Head of caudate nucleus (tissue), 42 donors: Measurements from ENCODE around the gene RPL5.
A peak's percentile ranks its signal among the peaks of the same experiment; 100 is the strongest.

Experiments used
- DNase-seq, 42 donors: peaks; one replicate each; pipeline versions ENCODE4 v3.0.0 to v3.0.0-alpha.2; 2020 to 2021; ENCODE audit warnings: mixed read lengths in 7 of 42
- intact Hi-C: fragments of 100-400 bp; cut with DNase I; formaldehyde crosslinking; loops from one replicate; pipeline ENCODE4 v1.15.0; 2022

The RPL5 gene

DNA sequence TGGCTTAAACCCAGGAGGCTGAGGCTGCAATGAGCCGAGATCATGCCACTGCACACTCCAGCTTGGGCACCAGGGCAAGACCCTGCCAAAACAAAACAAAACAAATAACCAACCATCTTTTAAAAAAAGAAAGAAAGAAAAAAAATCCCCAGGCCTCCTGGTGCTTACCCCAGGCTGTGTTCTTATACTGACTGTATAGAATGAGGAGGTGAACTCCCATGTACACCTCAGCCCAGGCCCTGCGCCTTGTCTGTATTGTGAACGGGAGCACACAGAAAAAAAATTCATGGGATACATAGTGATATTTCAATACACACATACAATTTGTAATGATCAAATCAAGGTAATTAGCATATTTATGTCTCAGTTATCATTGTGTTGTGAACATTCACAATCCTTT, 14.1 kb downstream of the RPL5 start:
- intact Hi-C loops: no loop called here
- no peak for DNase-seq

DNA sequence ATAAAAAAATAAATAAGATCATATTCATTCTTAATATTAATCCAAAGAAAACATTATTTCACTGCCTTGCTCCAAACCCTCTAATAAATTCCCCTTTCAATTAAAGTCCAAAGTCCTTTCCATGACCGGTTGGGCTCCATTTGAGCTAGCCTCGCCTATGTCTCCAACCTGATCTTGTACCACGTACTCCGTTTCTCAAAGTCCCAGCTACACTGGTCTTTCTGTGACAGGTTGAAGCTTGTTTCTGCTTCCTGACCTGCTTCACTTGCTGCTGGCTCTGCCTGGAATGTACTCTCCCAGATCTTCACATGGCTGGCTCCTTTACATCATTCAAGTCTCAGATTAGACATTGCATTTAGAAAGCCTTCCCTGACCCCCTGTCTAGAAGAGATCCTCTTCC, 16.4 kb downstream of the RPL5 start:
- intact Hi-C loops: no loop called here
- no peak for DNase-seq

DNA sequence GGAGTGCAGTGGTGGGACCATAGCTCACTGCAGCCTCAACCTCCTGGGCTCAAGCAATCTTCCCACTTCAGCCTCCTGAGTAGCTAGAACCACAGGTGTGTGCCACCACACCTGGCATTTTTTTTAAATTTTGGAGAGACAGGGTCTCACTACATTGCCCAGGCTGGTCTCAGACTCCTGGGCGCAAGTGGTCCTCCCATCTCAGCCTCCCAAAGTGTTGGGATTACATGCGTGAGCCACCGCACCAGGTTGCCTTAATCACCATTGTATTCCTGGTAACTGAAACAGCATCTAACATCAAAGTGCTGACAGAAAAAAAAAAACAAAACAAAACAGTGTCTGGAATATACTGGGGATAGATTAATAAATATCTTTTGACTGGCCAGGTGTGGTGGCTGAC, 18.2 kb downstream of the RPL5 start:
- no peak for DNase-seq
- intact Hi-C loops: no loop called here

DNA sequence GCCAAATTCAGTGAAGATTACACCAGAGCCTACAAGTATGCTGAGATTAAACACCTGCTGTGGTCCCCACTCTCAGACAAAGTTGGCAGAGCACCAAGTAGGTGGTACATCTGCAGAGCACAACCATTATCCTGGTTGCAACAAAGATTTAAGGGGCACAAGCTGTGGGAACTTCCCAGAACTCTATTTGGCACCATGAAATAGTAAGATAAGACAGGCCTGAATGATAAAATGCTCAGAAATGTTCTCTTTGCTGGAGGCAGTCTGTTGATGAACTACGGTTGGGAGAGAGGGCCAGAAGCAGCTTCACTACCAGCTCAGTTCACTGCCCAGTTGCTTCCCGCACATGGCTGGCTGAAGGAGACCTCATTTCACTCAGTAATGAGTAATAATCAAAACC, 19.9 kb downstream of the RPL5 start:
- DNase-seq: no peak
- intact Hi-C loops: no loop called here

DNA sequence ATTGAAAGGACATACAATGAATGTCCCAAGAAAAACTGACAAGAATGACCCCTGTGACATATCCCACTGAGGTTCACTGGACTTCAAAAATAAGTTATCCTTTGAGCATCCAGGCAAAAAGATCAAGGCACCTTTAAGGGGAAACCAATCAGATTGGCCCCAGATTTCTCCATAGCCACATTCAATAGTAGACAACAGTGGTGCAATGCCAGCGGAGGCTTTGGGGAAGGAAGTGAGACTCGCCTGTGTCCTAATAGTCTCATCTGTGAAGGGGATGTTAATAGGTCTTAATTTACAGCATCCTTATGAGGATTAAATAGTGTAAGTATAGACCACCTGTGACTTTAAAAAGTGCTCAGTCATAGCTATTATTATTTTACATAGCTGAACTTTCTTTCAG, 21.5 kb downstream of the RPL5 start:
- DNase-seq: no peak
- intact Hi-C loops: no loop called here

DNA sequence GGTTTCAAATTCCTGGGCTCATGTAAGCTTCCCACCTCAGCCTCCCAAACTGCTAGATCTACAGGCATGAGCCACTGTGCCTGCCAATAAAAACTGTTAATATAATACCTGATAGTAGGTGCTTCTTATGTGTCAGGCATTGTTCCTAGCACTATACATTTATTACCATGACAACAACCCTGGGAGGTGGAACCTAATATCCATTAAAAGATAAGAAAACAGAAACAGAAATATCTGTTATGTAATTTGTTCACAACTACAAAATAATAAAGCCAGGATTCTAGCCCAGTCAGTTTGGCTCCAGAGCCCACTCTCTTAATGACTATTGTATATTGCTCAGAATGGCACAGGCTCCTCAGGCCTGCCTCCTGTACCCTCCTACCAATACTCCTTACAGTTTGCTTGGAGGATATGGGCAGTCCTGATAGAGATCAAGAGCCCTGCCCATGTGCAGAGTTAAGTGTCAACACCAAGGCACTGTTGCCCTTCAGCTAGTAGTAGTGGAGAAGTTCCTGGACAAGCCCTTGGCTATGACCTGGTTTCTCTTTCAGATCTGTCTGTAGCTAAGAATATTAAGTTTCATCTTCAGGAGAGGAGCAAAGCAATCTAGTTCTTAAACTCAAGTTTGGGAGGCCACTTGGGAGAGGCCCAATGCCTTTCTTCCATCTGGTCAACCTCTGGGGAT, 22.4 kb downstream of the RPL5 start:
- no peak for DNase-seq
- intact Hi-C loops: no loop called here

DNA sequence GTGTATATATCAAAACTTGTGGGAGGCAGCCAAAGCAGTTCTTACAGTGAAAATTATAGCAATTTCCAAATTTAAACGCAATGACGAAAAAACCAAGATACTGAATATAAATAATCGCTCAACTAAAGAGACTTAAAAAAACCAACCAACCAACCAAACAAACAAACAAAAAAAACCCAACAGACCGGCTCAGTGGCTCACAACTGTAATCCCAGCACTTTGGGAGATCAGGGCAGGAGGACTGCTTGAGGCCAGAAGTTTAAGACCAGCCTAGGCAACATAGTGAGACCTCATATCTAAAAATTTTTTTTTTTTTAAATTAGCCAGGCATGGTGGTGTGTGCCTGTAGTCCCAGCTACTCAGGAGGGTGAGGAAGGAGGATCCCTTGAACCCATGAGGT, 23.4 kb downstream of the RPL5 start:
- DNase-seq: no peak

DNA sequence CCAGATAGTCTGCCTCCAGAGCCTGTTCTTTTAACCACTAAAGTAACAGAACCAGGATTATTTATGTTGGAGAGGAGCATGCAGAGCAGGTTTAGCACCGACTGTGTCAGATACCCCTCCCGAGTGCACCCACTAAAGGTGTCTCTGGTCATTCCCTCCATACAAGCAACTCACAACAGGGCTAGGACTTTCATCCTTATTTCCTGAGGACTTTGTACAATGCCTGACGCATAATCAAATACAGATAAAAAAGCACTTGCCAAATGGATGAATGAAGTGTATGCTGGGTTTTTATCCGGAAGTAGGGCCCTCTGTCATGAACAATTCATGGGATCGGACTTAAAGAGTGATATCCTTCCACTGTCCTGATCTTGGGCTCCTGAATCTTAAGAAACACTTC, 26.0 kb downstream of the RPL5 start:
- no peak for DNase-seq
- intact Hi-C loops: loop anchor here (2.0 kb wide), 1 partner anchor 137 kb away; no protein-coding TSS in a partner anchor

More for the DNA sequence above, 23.4 kb downstream of the RPL5 start:
- intact Hi-C loops: no loop called here

DNA sequence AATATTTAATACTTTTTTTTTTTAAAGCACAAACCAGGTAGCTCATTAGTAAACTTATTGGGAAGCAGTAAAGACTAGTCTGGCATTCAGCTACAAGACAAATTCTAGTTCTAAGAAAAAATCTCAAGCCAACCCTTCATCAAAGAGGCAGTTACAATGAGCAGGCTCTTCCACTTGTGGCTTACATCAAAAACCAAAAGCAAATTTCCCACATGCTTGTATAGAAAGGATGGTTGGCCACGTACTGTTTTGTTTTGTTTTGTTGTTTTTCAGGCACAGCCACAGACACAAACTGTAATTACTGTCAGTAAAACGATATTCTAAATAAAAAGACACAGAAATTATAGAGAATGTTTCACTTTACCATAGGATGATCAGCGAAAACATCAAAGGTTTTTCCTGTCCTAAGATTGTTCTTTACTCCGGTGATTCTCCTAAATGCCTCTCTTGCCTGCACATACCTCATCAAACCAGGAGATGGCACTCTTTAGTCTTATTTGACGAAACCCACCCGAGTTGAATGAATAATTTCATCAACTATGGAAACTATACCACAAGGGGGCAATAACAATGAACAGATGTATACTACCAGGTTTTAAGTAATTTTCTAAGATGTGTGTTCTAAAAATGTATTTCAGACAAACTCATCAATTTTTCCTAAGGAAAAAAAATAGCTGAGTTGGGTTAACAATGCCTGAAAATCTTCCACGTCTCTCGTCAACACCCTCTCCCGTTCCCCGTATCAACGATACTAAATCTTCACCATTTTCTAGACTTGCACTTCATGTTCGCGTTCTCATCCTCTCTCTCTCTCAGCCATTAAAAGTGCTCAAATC, 26.9 kb downstream of the RPL5 start:
- intact Hi-C loops: loop anchor here (1.0 to 2.0 kb wide), 2 partner anchors 102 to 136 kb away; no protein-coding TSS in a partner anchor
- DNase-seq: peak in 30 of 42 donors; percentile 27 to 90 (median 72)

DNA sequence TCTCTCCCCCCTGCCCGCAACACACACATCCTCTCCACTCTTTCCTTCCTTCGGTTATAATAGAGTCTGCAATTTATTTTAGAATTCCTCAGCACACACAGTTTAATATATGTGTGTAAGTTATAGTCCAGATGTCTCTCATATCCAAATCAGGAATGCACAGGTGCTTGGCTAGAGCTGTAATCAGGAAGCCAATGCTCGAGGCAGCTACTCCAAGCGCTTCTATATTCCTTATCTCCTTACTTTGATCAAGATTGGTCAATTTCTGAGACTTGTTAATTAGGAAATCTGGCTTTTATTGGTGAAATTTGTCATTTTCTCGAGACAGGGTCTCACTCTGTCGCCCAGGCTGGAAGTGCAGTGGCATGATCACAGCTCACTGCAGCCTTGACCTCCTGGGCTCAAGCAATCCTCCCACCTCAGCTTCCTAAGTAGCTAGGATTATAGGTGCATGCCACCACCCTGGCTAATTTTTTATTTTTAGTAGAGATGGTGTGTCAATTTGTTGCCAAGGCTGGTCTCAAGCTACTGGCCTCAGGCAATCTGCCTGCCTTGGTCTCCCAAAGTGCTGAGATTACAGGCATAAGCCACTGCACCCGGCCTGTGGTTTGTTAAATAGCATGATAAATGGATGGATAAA, 27.7 kb downstream of the RPL5 start:
- no peak for DNase-seq
- intact Hi-C loops: loop anchor here (1.0 to 2.0 kb wide), 2 partner anchors 101 to 135 kb away; no protein-coding TSS in a partner anchor

DNA sequence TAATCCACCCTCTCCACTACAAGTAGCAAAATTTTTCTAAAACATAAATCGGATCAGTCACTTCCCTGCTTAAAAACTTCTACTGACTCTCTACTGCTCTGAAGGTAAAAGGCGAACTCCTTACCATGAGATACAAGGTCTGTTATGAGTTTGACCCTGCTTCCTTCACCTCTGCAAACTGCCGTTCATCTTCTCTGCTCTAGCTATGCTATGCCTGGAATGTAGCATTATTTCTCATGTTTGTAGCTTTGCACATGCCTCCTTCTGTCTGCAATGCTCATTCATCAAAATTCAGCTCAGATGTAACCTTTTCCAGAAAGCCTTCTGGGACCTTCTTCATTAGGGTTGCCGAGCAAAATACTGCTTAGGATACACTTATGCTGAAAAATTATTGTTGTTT, 30.8 kb downstream of the RPL5 start:
- intact Hi-C loops: no loop called here
- DNase-seq: no peak

DNA sequence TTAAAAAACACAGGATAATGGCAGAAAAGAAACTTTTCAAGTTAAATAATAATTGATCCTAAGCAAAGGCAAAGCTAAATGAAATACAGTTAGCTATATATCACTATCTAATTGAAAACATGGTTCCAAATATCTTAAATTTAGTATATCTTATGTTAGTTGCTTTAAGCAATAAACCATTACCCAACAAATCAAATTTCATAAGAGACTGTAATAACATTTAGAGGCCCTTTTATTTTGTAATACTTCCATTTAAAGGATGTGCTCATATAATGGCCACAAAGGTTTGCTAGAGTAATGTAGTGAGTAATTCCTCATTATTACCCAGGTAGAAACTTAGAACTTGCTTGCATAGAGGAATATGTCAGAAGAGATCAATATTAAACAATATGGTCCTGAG, 32.3 kb downstream of the RPL5 start:
- DNase-seq: no peak
- intact Hi-C loops: no loop called here

DNA sequence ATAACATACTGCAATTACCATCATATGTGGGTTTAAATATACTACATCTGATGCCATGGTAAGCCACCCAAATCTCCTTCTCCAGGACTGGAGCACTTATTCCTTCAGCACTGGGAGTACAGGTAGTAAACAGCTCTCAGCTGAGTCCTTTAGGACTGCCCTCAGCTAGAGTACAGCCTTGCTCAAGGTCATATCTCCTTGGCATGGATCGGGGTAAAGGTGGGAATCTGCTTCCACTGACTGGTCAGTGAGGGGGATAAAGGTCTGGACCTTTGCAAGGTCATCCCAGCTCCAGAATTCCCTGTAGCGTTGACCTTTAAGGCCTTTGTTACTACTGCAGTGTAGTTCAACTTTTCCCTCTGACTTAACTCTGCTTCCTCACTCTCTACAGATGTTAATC, 38.8 kb downstream of the RPL5 start:
- DNase-seq: no peak
- intact Hi-C loops: no loop called here

DNA sequence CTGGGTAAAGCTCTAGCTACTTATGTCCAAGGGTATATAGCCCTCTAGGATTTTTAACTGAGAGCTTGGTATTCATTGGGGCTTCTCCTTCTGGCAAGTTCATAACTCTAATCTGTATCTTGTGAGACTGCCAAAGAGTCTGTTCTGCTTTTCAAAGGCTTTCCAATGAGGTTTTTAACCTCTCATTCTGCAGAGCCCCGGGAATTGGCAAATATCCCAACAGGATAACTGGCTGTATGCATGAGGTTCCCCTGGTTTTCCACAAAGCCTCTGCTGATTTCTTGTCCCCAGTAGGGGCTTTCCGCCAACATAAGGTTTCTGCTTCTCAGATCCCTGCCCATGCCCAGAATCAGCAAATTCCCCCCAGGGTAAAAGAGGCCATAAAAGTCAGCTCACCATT, 40.9 kb downstream of the RPL5 start:
- peak in 5 of 42 donors; percentile 20 to 49 (median 40) for DNase-seq
- intact Hi-C loops: no loop called here

DNA sequence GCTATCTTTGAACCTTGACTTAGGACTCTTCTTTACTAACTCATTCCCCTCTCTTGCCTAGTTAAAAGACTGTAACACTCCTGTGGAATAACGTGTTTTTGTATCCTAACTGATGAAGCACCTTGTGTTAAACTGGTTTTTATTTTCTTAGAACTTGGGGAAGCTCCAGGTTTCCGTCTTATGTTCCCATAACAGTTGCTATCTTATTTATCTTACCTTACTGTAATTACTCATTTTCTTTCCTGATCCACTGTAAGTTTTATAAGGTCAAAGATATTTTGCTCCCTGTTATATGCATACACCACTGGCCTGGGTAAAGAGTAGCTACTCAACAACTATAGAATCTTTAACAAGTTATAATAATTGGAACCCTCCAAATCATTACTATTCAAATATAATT, 43.1 kb downstream of the RPL5 start:
- intact Hi-C loops: no loop called here
- DNase-seq: no peak

DNA sequence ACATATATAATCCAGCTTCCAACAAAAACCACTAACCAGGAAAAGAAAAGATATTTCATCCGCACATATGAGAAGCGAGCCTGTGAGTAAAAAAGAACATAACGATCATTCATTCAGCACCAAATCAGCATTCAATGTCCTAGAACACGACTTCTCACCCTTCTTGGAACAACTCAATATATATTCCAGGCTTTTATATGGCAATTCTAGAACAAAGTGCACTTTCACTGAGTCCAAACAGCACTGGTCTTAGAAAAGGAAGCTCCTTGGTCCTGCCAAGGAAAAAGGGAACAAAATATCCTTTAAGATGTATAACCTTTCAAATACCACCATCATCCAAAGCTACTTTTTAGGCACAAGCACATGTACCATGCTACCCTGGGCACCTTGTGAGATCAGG, 44.5 kb downstream of the RPL5 start:
- intact Hi-C loops: no loop called here
- DNase-seq: no peak

DNA sequence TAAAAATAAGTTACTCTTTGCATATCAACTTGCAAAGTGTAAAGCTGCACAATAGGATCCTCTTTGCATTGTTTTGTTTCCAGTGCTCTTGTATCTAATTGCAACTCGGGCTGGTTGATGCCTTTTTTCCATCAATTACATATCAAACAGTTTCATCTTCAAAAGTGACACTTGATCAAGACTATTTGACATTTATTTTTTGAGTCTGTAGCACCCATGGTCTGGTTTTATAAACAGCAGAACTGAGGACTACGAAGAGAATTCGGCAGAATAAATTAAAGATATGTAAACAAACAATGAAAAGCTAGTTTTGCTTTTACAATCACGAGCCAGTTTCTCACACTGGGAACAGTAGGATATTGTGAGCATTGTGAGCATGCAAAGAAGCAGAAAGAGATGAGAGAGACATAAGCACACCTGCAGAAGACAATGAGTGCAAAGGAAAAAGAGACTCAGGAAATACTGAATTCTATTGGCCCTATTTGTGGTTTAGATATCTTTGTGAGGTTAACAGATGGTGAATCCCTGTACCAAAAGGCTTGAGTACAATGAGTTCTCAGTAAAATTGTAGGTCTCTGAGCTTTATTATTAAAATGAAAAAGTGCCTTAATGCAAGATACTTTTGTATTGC, 45.4 kb downstream of the RPL5 start:
- peak in 1 of 42 donors; percentile 58 for DNase-seq
- intact Hi-C loops: no loop called here

DNA sequence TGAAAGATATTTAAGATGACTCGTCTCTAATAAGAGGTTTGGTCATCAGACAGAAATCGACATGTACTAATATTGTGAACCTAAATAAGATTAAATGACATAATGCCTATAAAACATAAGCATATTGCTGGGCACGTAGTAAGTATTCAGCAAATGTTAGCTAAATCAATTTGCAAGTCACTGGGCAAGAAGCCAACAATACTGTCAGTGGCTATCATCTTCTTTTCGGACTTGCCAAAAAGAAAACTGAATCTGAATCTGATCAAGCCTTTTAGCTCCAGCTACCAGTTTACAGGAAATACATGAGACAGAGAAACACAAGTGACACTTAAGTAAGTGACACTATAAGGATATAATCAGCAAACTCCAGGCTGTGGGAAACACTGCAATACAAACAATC, 46.0 kb downstream of the RPL5 start:
- intact Hi-C loops: no loop called here

DNA sequence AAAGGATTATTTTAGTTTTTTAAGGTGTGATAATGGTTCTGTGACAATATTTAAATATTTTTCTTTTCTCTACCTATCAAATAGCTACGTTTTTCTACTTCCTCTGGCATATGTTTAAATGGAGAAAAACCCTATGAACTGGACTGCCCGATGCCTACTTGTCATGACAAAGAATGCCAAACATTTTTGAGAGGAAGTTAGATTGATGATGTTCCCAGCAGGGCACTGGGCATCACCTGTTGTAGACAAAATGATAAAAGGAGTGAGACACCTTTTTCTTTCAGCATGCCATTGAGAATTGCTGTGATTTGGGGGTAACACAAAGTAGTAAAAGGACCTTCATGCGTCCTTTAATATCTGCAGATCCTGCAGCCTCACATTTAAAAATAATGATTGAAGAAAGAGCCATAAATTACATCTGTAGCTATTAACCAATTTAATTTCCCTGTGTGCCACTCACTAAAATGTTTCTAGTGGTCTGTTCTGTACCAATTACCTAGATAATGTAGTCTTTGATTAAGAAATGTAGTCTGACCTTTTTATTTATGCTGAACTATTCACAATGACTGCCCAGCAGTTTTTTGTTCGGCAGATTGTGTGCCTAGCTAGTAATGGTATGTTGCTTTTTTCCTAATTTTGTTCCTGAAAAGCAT, 47.6 kb downstream of the RPL5 start:
- DNase-seq: no peak

More for the DNA sequence above, 46.0 kb downstream of the RPL5 start:
- peak in 3 of 42 donors; percentile 36 to 47 (median 39) for DNase-seq

More for the DNA sequence above, 47.6 kb downstream of the RPL5 start:
- intact Hi-C loops: no loop called here
